HTR-8/SVneo (cell line): Measurements from ENCODE around the gene MAP3K12.
A peak's percentile ranks its signal among the peaks of the same experiment; 100 is the strongest.
"Not testable (repeated sequence)": the region's sequence is repeated elsewhere in the genome, so short reads cannot be mapped to it uniquely, and the experiment has no call there.

Source experiments
- DNase-seq: peaks from one replicate; pipeline ENCODE4 v3.0.0; 2011; ENCODE audit warnings: low spot score, mixed read lengths; ENCODE audit not compliant: insufficient read length
- FAIRE-seq: peaks from 2 replicates; lab custom pipeline; 2011; peaks lifted over from hg19 to GRCh38; lab: Jason Lieb, UNC

The MAP3K12 gene

DNA sequence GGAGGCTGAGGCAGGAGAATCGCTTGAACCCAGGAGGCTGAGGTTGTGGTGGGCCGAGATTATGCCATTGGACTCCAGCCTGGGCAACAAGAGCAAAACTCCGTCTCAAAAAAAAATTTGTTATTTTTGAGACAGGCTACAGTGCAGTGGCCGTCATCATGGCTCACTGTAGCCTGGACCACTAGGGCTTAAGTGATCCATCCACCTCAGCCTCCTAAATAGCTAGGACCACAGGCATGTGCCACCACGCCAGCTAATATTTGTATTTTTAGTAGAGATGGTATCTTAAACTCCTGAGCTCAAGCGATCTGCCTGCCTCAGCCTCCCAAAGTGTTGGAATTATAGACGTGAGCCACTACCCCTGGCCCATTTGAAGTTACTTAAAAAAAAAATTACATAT lies 48.3 kb downstream of the MAP3K12 start:
- DNase-seq: no peak
- no peak for FAIRE-seq

DNA sequence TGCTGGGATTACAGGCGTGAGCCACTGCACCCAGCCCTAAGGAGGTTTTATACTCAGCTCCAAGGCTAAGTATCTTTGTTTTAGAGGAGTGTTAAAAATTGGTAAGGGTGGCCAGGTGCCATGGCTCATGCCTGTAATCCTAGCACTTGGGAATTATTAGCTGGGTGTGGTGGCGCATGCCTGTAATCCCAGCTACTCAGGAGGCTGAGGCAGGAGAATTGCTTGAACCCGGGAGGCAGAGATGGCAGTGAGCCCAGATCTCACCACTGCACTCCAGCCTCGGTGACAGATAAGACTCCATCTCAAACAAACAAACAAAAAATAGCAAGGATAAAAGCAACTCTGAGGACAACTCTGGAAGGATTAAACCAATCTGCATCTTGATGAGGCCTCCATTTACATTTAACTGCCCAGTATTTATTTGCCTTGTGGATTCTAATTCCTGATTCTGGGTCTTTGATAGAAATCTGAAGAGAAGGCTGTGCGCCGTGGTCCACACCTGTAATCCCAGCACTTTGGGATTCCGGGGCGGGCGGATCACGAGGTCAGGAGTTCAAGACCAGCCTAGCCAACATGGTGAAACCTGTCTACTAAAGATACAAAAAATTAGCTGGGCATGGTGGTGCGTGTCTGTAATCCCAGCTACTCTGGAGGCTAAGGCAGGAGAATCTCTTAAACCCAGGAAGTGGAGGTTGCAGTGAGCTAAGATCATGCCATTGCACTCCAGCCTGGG lies 54.5 kb downstream of the MAP3K12 start:
- FAIRE-seq, DNase-seq: not testable (repeated sequence)

DNA sequence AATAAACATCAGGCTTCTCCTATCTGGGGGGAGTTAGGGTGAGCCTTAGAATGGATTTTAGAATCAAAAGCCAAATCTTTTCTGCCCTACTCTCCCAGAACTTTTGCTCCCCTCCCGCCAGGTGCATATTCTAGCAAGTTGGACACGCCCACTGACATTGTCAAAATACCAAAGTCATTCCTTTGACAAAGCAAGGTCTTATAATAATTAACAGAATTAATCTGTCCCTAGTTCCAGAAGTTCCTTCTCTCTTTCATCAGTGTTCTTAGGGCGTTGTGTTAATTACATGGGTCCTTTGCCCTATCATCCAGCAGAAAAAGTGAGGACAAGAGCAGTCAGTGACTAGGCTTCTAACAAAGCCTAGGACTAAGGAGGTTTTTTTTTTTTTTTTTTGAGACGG lies 55.3 kb downstream of the MAP3K12 start:
- FAIRE-seq (no peak), DNase-seq (no peak)

DNA sequence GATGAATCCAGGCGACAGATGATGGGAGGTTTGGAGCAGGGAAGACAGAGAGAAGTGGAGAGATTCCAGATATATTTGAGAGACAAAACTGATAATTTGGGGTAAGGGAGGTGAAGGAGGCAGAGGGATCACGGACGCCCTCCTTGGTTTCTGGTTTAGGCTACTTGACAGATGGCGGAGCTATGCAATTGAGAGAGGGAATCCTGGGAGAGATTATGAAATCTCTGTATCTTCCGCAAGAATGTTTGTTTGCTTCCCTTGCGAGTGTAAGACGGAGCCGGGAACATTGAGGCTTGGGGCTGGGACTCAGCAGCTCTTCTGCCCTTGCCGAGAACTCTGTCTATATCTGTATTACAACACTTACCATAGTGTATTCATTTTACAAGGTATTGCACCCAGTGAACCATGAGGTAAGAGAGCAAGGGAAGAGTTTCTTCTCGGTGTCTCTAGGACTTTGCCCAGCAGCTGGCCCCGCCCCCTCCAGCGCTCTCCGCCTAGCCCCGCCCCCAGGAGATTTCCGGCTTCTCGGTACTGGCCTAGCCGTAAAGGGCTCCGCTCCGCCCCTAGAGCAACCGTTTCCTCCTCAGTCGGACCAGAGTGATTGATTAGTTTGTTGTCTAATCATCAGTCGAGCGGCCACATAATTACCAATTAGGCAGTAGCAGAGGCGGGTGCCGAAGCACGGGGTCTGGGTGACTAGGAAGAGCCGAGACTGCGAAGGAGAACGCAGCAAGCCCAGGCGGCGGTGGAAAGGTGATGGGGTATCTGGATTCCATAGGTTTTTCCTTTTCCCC lies 58.0 kb downstream of the MAP3K12 start, which contains the start of gene PRR13:
PRR13 (plus strand) TSS at position 695 of the 794 bp plus-strand sequence. CDS start 981 bp downstream, outside the sequence.
- DNase-seq (peak; percentile 99), FAIRE-seq (peak; percentile 38)

DNA sequence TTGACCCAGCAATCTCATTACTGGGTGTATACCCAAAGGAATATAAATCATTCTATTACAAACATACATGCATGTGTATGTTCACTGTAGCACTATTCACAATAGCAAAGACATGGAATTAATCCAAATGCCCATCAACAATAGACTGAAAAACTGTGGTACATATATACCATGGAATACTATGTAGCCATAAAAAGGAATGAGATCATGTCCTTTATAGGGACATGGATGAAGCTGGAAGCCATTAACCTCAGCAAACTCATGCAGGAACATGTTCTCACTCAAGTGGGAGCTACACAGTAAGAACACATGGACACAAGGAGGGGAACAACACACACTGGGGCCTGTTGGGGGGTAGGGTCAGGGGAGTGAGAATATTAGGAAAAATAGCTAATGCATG lies 59.7 kb downstream of the MAP3K12 start:
- FAIRE-seq, DNase-seq: not testable (repeated sequence)

DNA sequence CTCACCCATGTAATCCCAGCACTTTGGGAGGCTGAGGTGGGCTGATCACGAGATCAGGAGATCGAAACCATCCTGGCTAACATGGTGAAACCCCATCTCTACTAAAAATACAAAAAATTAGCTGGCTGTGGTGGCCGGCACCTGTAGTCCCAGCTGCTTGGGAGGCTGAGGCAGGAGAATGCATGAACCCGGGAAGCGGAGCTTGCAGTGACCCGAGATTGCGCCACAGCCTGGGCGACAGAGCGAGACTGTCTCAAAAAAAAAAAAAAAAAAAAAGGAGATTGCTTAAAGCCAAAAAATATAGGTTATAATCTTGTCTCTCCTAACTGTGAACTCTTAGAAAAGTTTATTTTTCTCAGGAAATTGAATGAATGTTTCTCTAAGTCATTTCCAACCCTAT lies 63.9 kb downstream of the MAP3K12 start:
- FAIRE-seq: not testable (repeated sequence)

DNA sequence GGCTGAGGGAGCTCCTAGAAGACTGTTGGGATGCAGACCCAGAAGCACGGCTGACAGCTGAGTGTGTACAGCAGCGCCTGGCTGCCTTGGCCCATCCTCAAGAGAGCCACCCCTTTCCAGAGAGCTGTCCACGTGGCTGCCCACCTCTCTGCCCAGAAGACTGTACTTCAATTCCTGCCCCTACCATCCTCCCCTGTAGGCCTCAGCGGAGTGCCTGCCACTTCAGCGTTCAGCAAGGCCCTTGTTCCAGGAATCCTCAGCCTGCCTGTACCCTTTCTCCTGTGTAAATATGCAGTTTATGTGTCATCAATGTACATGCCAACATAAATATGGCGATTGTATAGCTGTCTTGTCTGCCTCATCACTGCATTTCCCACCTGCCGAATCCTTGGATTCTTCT lies 68.1 kb downstream of the MAP3K12 start:
- FAIRE-seq: no peak
- DNase-seq: no peak

More for the DNA sequence above, 63.9 kb downstream of the MAP3K12 start:
- not testable (repeated sequence) for DNase-seq

DNA sequence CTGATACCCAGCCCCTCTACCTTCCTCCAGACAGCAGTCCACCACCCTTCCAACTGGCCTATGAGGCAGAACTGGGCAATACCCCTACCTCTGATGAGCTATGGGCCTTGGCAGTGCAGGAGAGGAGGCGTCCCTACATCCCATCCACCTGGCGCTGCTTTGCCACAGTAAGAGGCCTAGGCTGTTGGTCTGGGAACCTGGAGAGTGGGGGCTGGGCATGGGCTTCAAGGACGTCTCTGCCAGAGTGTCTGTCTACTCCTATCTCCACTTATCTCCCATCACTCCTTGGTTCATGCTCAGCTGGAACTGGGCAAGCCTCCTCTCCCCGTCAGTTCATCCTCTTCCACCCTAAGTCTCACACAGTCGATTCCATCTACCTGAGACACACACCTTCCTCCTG lies 69.1 kb downstream of the MAP3K12 start:
- DNase-seq: no peak
- no peak for FAIRE-seq
